ENCODE measurements around the gene CSMD2.

Gene CSMD2

GRCh38 chr1:34178072-34178471, 13.0 kb upstream of the CSMD2 start:
- no peaks in the 10 kb centered on the region for H3F3A ChIP-seq (ENCODE audit: insufficient read depth, low read length)
- TF ChIP-seq, protein P1, sequence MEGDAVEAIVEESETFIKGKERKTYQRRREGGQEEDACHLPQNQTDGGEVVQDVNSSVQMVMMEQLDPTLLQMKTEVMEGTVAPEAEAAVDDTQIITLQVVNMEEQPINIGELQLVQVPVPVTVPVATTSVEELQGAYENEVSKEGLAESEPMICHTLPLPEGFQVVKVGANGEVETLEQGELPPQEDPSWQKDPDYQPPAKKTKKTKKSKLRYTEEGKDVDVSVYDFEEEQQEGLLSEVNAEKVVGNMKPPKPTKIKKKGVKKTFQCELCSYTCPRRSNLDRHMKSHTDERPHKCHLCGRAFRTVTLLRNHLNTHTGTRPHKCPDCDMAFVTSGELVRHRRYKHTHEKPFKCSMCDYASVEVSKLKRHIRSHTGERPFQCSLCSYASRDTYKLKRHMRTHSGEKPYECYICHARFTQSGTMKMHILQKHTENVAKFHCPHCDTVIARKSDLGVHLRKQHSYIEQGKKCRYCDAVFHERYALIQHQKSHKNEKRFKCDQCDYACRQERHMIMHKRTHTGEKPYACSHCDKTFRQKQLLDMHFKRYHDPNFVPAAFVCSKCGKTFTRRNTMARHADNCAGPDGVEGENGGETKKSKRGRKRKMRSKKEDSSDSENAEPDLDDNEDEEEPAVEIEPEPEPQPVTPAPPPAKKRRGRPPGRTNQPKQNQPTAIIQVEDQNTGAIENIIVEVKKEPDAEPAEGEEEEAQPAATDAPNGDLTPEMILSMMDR (IDR thresholded peaks at IDR 0.05; ENCODE audit: low read length), result no peak
- TF ChIP-seq EZH2 (optimal IDR thresholded peaks at IDR 0.05; ENCODE audit: low read depth, low read length) (no peak), EZH2phosphoT487 (IDR thresholded peaks at IDR 0.05; ENCODE audit: low read length) (no peak)
- H3K27ac ChIP-seq (ENCODE audit: low read length), result no peak overlapping the region
- H3K36me3 ChIP-seq (replicated peaks; ENCODE audit: insufficient read depth, low read length), result no peaks in the 10 kb centered on the region
- H2AFZ ChIP-seq (ENCODE audit: low read length), result no peak overlapping the region
- H3K4me3 ChIP-seq (ENCODE audit: low read length), result no peak overlapping the region
- H3K4me1 ChIP-seq (ENCODE audit: low read length), result no peaks in the 10 kb centered on the region
- no peak for DNase-seq
- no peak overlapping the region for H3K4me2 ChIP-seq (ENCODE audit: low read depth, low read length)
- no peaks in the 10 kb centered on the region for H3K9me3 ChIP-seq (replicated peaks; ENCODE audit: insufficient read depth, low read length)
- H4K20me1 ChIP-seq (ENCODE audit: insufficient read depth, low read length), result no peaks in the 10 kb centered on the region
- no peak overlapping the region for H3K9ac ChIP-seq (ENCODE audit: low read length)
- no peaks in the 10 kb centered on the region for H3K9me2 ChIP-seq (replicated peaks; ENCODE audit: insufficient read depth, low read length)
- H3K27me3 ChIP-seq (replicated peaks; ENCODE audit: insufficient read depth, low read length), result peaks cover 48% of the 10 kb centered on the region
- H3K79me2 ChIP-seq (ENCODE audit: low read length), result no peaks in the 10 kb centered on the region

GRCh38 chr1:34176830-34177603, 12.0 kb upstream of the CSMD2 start, which contains the start of gene C1orf94:
Gene C1orf94, plus strand, starts transcription at chr1:34176907. Its CDS starts 883 bp downstream, at chr1:34177790.
- Histone ChIP-seq H2AFZ (ENCODE audit: low read length) (no peak within 1 kb of the TSS), H3K27ac (ENCODE audit: low read length) (no peak within 1 kb of the TSS), H3K9me2 (replicated peaks; ENCODE audit: insufficient read depth, low read length) (no peaks in the 10 kb centered on the region), H3K27me3 (replicated peaks; ENCODE audit: insufficient read depth, low read length) (peaks cover 57% of the 10 kb centered on the region), H3K79me2 (ENCODE audit: low read length) (no peaks in the 10 kb centered on the region), H4K20me1 (ENCODE audit: insufficient read depth, low read length) (no peaks in the 10 kb centered on the region), H3K9ac (ENCODE audit: low read length) (no peak within 1 kb of the TSS), H3K4me2 (ENCODE audit: low read depth, low read length) (no peak within 1 kb of the TSS), H3K4me3 (ENCODE audit: low read length) (no peak within 1 kb of the TSS), H3K9me3 (replicated peaks; ENCODE audit: insufficient read depth, low read length) (no peaks in the 10 kb centered on the region), H3K4me1 (ENCODE audit: low read length) (no peaks in the 10 kb centered on the region), H3F3A (ENCODE audit: insufficient read depth, low read length) (no peaks in the 10 kb centered on the region), H3K36me3 (replicated peaks; ENCODE audit: insufficient read depth, low read length) (no peaks in the 10 kb centered on the region)
- no peak for DNase-seq
- TF ChIP-seq EZH2 (optimal IDR thresholded peaks at IDR 0.05; ENCODE audit: low read depth, low read length) (no peak), EZH2phosphoT487 (IDR thresholded peaks at IDR 0.05; ENCODE audit: low read length) (no peak)
- TF ChIP-seq, protein P1 (IDR thresholded peaks at IDR 0.05; ENCODE audit: low read length), result no peak

DNA sequence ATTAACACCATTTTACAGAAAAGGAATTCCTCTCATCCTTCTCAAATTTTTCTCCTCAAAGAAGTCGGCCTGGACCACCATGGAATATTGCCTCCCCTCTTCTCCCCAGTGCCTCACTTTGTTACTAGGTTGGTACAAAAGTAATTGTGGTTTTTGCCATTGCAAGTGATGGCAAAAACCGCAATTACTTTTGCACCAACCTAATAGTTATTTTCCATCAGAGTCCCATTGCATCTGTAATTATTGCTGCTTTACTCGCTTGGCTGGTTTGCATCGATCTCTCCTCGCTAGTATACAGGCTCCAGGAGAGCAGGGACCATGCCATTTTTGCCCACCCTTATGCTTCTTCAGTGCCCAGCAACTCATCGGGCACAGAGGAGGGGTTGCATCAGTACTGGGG, 10.7 kb upstream of the CSMD2 start:
- no peaks in the 10 kb centered on the region for H3K9me3 ChIP-seq (replicated peaks; ENCODE audit: insufficient read depth, low read length)
- no peaks in the 10 kb centered on the region for H4K20me1 ChIP-seq (ENCODE audit: insufficient read depth, low read length)
- no peak overlapping the region for H3K9ac ChIP-seq (ENCODE audit: low read length)
- TF ChIP-seq EZH2 (optimal IDR thresholded peaks at IDR 0.05; ENCODE audit: low read depth, low read length) (no peak), EZH2phosphoT487 (IDR thresholded peaks at IDR 0.05; ENCODE audit: low read length) (no peak)
- TF ChIP-seq, protein P1 (IDR thresholded peaks at IDR 0.05; ENCODE audit: low read length), result no peak
- no peak overlapping the region for H3K4me3 ChIP-seq (ENCODE audit: low read length)
- H3F3A ChIP-seq (ENCODE audit: insufficient read depth, low read length), result no peaks in the 10 kb centered on the region
- H3K79me2 ChIP-seq (ENCODE audit: low read length), result no peaks in the 10 kb centered on the region
- DNase-seq, result no peak
- H3K27ac ChIP-seq (ENCODE audit: low read length), result no peak overlapping the region
- no peak overlapping the region for H2AFZ ChIP-seq (ENCODE audit: low read length)
- no peak overlapping the region for H3K4me2 ChIP-seq (ENCODE audit: low read depth, low read length)
- H3K27me3 ChIP-seq (replicated peaks; ENCODE audit: insufficient read depth, low read length), result peaks cover 52% of the 10 kb centered on the region
- H3K9me2 ChIP-seq (replicated peaks; ENCODE audit: insufficient read depth, low read length), result no peaks in the 10 kb centered on the region
- H3K4me1 ChIP-seq (ENCODE audit: low read length), result no peaks in the 10 kb centered on the region
- no peaks in the 10 kb centered on the region for H3K36me3 ChIP-seq (replicated peaks; ENCODE audit: insufficient read depth, low read length)

Measured in MM.1S (cell line).